Endothelial cell of umbilical vein (primary cell): ENCODE data around the gene CNTNAP4. TPM values are rescaled to one million over a fixed set of nuclear protein-coding genes. Genes with fewer than 3 reads are reported as not detected.

ENCODE experiments used
- BruUV-seq: library from RNA; stranded (reverse); fragments of 400-500 nt; replicated peaks from 2 replicates; lab custom pipeline; 2021; lab: Mats Ljungman, UMichigan
- CTCF ChIA-PET: fragments of 300-600, 350-600 bp; sonication (Branson Sonifier 250); formaldehyde crosslinking; loops from one replicate; lab custom pipeline; 2021; ENCODE audit warnings: antibody characterized with exemption, inconsistent platforms; lab: Charles Lee
- POLR2A ChIA-PET: fragments of 300-600, 350-600 bp; sonication (Branson Sonifier 250); formaldehyde crosslinking; loops from one replicate; lab custom pipeline; 2021; ENCODE audit warnings: antibody characterized with exemption, inconsistent platforms; lab: Charles Lee
- DNase-seq: peaks from one replicate; pipeline ENCODE4 v3.0.0-alpha.2; 2011; ENCODE audit warnings: low read depth, low spot score
- FAIRE-seq: peaks from 2 replicates; lab custom pipeline; 2011; peaks lifted over from hg19 to GRCh38; lab: Jason Lieb, UNC
- H2AFZ ChIP-seq: 2 replicates; pipeline ENCODE4 v1.6.0; 2012; ENCODE audit warnings: low read depth, low read length, control low read depth, inconsistent platforms
- H3K27ac ChIP-seq: 2 replicates; pipeline ENCODE4 v1.5.1; 2011; ENCODE audit warnings: low read depth, mild to moderate bottlenecking, control low read depth, low read length, moderate library complexity; ENCODE audit not compliant: insufficient read depth
- H3K27me3 ChIP-seq, 2 experiments: 2 replicates each; pipeline versions ENCODE4 v1.6.0 to v1.6.1; 2011; ENCODE audit warnings: low read length in 2 of 2, mixed read lengths in 1 of 2; ENCODE audit not compliant: control insufficient read depth in 2 of 2, insufficient read depth in 2 of 2
- H3K36me3 ChIP-seq, 2 experiments: 2 replicates in 1 of 2; 3 replicates in 1 of 2; pipeline ENCODE4 v1.5.1; 2011; ENCODE audit warnings: low read length in 2 of 2, mild to moderate bottlenecking in 1 of 2, moderate library complexity in 1 of 2; ENCODE audit not compliant: control insufficient read depth in 2 of 2, insufficient read depth in 2 of 2; ENCODE audit errors: extremely low read depth in 1 of 2
- H3K4me1 ChIP-seq: 3 replicates; pipeline ENCODE4 v1.5.1; 2011; ENCODE audit warnings: mild to moderate bottlenecking, low read length; ENCODE audit not compliant: control insufficient read depth, insufficient read depth; ENCODE audit errors: extremely low read depth
- H3K4me2 ChIP-seq: 2 replicates; pipeline ENCODE4 v1.6.1; 2011; ENCODE audit warnings: low read length, control low read depth, mixed read lengths; ENCODE audit not compliant: insufficient read depth
- H3K4me3 ChIP-seq, 3 experiments: fragments of 200-600 bp in 1 of 3; sonication (generic), shearing (Covaris generic) in 1 of 3; replicated peaks in 1 of 3; 2 replicates each; pipeline ENCODE4 v1.5.1; 2011 to 2016; ENCODE audit warnings: control low read depth in 3 of 3, low read length in 3 of 3, mild to moderate bottlenecking in 2 of 3, inconsistent platforms in 1 of 3, low read depth in 1 of 3, moderate library complexity in 1 of 3; ENCODE audit not compliant: insufficient read depth in 1 of 3
- H3K79me2 ChIP-seq: 2 replicates; pipeline ENCODE4 v1.6.0; 2012; ENCODE audit warnings: low read length, inconsistent platforms; ENCODE audit not compliant: control insufficient read depth, insufficient read depth
- H3K9ac ChIP-seq: replicated peaks from 2 replicates; pipeline ENCODE3; 2011; ENCODE audit warnings: low read length, control low read depth; ENCODE audit not compliant: insufficient read depth; ENCODE audit errors: extremely low read depth
- H3K9me1 ChIP-seq: replicated peaks from 3 replicates; pipeline ENCODE4 v1.6.0; 2011; ENCODE audit warnings: mild to moderate bottlenecking, low read length; ENCODE audit not compliant: control insufficient read depth, insufficient read depth; ENCODE audit errors: extremely low read depth
- H3K9me3 ChIP-seq: replicated peaks from 2 replicates; pipeline ENCODE4 v1.5.1; 2012; ENCODE audit warnings: low read length, inconsistent platforms; ENCODE audit not compliant: control insufficient read depth, insufficient read depth
- H4K20me1 ChIP-seq: replicated peaks from 2 replicates; pipeline ENCODE3; 2011; ENCODE audit warnings: mild to moderate bottlenecking, low read length; ENCODE audit not compliant: control insufficient read depth, insufficient read depth; ENCODE audit errors: extremely low read depth
- EZH2 ChIP-seq: IDR thresholded peaks from 2 replicates; pipeline ENCODE4 v1.6.1; 2012; ENCODE audit warnings: borderline replicate concordance, low read depth, mild to moderate bottlenecking, moderate library complexity, low read length, inconsistent platforms; ENCODE audit not compliant: severe bottlenecking
- FOS ChIP-seq: IDR thresholded peaks from 2 replicates; pipeline ENCODE4 v1.6.1; 2011; ENCODE audit warnings: mild to moderate bottlenecking, low read length, moderate library complexity, borderline replicate concordance; ENCODE audit not compliant: insufficient read depth
- GATA2 ChIP-seq: IDR thresholded peaks from 2 replicates; pipeline ENCODE4 v1.7.0; 2011; ENCODE audit warnings: low read depth, mild to moderate bottlenecking, moderate library complexity, mixed read lengths, low read length; ENCODE audit not compliant: insufficient read length, insufficient read depth
- JUN ChIP-seq: IDR thresholded peaks from 2 replicates; pipeline ENCODE4 v1.6.1; 2011; ENCODE audit warnings: borderline replicate concordance, low read depth; ENCODE audit not compliant: insufficient read length, insufficient read depth
- MAX ChIP-seq: IDR thresholded peaks from 2 replicates; pipeline ENCODE4 v1.6.1; 2011; ENCODE audit not compliant: insufficient read depth, insufficient read length
- MYC ChIP-seq: IDR thresholded peaks from one replicate; pipeline ENCODE4 v1.6.1; 2011; ENCODE audit warnings: mild to moderate bottlenecking, low read depth, low read length
- POLR2A ChIP-seq: IDR thresholded peaks from 2 replicates; pipeline ENCODE4 v1.6.1; 2012; ENCODE audit warnings: low read depth, mild to moderate bottlenecking, control low read depth, low read length
- POLR2AphosphoS5 ChIP-seq: IDR thresholded peaks from 2 replicates; pipeline ENCODE4 v1.6.1; 2012; ENCODE audit warnings: low read depth, mild to moderate bottlenecking, control low read depth, low read length, moderate library complexity; ENCODE audit not compliant: insufficient read depth
- dilution Hi-C: fragments of 300-500 bp; cut with MboI; formaldehyde crosslinking; loops from one replicate; pipeline ENCODE4 v1.15.0; 2019; ENCODE audit warnings: low sequenced_read_pairs; ENCODE audit not compliant: extremely low pct_ligation_motif_present
- intact Hi-C: fragments of 100-400 bp; cut with micrococcal nuclease; formaldehyde crosslinking; loops from one replicate; pipeline ENCODE4 v1.10.0; 2022
- polyA plus RNA-seq, 4 experiments: library from polyadenylated mRNA; depleted of rRNA in 3 of 4; stranded (reverse) in 3 of 4; unstranded in 1 of 4; fragments of >200 nt; gene quantifications; 2 replicates each; pipeline versions ENCODE4 v1.2.1 to v1.2.3, GENCODE V29; 2011 to 2012; ENCODE audit warnings: missing spikeins in 1 of 4
- total RNA-seq: library from RNA; stranded (reverse); gene quantifications from 2 replicates; pipeline ENCODE4 v1.2.3, GENCODE V29; 2021
- TF ChIP-seq, protein P1 (sequence below), 2 donors: IDR thresholded peaks; 1 replicate in 1 of 2; 2 replicates in 1 of 2; pipeline ENCODE4 v1.5.1; 2011; ENCODE audit warnings: low read length in 2 of 2, mild to moderate bottlenecking in 2 of 2, moderate library complexity in 2 of 2, control low read depth in 1 of 2, inconsistent platforms in 1 of 2, low read depth in 1 of 2; ENCODE audit not compliant: insufficient read depth in 1 of 2; ENCODE audit errors: extremely low read depth in 1 of 2

CNTNAP4 gene
- total and polyA plus RNA-seq, 2 donors (not counting 3 experiments of a cell fraction or from before 2014, with no cell fraction given): not detected

DNA sequence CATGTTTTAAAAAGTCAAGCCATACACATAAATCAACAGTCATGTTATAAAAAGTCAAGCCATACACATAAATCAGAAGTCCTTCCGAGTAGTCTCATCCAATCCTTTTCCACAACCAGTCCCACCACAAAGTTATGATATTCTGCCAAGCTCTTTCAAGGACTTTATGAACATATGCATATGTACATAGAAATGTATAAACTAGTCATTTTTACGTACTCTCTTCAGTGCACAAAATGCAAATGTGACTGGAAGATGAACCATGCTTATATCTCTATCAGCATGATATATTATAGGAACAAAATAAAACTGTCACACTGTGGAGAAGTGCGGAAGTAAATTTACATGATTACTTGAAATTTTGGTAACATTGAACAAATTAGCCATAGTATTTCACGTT is 200.9 kb downstream of the CNTNAP4 start:
- Histone ChIP-seq H3K9ac (no peak overlapping the region), H3K27me3 (no peaks in the 10 kb centered on the region), H4K20me1 (no peaks in the 10 kb centered on the region), H3K9me1 (no peaks in the 10 kb centered on the region), H3K4me3 (no peak overlapping the region), H3K36me3 (no peaks in the 10 kb centered on the region), H3K79me2 (no peaks in the 10 kb centered on the region), H3K4me1 (no peaks in the 10 kb centered on the region), H3K9me3 (peaks cover 3% of the 10 kb centered on the region), H3K27ac (no peak overlapping the region), H3K4me2 (no peak overlapping the region), H2AFZ (no peak overlapping the region)
- BruUV-seq: no TSS peak
- FAIRE-seq (no peak), DNase-seq (no peak)
- intact Hi-C loops (no loop called here), dilution Hi-C loops (no loop called here)
- ChIA-PET POLR2A (no interaction called here), CTCF (interaction anchor here (1.4 kb wide), 1 partner anchor 12 kb away, joined by 3 read pairs; no protein-coding TSS in a partner anchor)
- no peak for TF ChIP-seq MYC
- TF ChIP-seq MAX: no peak
- no peak for TF ChIP-seq EZH2
- TF ChIP-seq POLR2AphosphoS5: no peak
- TF ChIP-seq GATA2: no peak
- TF ChIP-seq, protein P1, sequence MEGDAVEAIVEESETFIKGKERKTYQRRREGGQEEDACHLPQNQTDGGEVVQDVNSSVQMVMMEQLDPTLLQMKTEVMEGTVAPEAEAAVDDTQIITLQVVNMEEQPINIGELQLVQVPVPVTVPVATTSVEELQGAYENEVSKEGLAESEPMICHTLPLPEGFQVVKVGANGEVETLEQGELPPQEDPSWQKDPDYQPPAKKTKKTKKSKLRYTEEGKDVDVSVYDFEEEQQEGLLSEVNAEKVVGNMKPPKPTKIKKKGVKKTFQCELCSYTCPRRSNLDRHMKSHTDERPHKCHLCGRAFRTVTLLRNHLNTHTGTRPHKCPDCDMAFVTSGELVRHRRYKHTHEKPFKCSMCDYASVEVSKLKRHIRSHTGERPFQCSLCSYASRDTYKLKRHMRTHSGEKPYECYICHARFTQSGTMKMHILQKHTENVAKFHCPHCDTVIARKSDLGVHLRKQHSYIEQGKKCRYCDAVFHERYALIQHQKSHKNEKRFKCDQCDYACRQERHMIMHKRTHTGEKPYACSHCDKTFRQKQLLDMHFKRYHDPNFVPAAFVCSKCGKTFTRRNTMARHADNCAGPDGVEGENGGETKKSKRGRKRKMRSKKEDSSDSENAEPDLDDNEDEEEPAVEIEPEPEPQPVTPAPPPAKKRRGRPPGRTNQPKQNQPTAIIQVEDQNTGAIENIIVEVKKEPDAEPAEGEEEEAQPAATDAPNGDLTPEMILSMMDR (IDR thresholded peaks at IDR 0.05; ENCODE audit: extremely low read depth in 1 of 2, insufficient read depth in 1 of 2, low read depth in 1 of 2, low read length in 2 of 2): no peak
- TF ChIP-seq FOS: no peak
- TF ChIP-seq POLR2A: no peak
- no peak for TF ChIP-seq JUN
